Trophoblast cell (in vitro differentiated cells and primary cell): ENCODE measurements around the gene GHR.

ENCODE experiments used
- DNase-seq, 2 donors: peaks; one replicate each; pipeline ENCODE4 v3.0.0-alpha.2; 2016
- H2AFZ ChIP-seq: 2 replicates; pipeline ENCODE4 v1.6.1; 2013; ENCODE audit warnings: low read length, moderate library complexity, mild to moderate bottlenecking; ENCODE audit not compliant: insufficient read depth, poor library complexity
- H2AK5ac ChIP-seq: 2 replicates; pipeline ENCODE4 v1.6.1; 2013; ENCODE audit warnings: mild to moderate bottlenecking, low read length
- H2BK120ac ChIP-seq: 2 replicates; pipeline ENCODE4 v1.6.1; 2013; ENCODE audit warnings: low read length, mild to moderate bottlenecking, moderate library complexity; ENCODE audit not compliant: insufficient read depth, poor library complexity
- H2BK12ac ChIP-seq: 2 replicates; pipeline ENCODE4 v1.6.1; 2013; ENCODE audit warnings: mild to moderate bottlenecking, low read length, moderate library complexity
- H2BK5ac ChIP-seq: 2 replicates; pipeline ENCODE4 v1.6.1; 2013; ENCODE audit warnings: low read length, low read depth, moderate library complexity, mild to moderate bottlenecking; ENCODE audit not compliant: poor library complexity
- H3K14ac ChIP-seq: 2 replicates; pipeline ENCODE4 v1.6.1; 2013; ENCODE audit warnings: mild to moderate bottlenecking, low read length
- H3K18ac ChIP-seq: 2 replicates; pipeline ENCODE4 v1.6.1; 2013; ENCODE audit warnings: mild to moderate bottlenecking, low read length
- H3K23ac ChIP-seq: 2 replicates; pipeline ENCODE4 v1.6.1; 2013; ENCODE audit warnings: low read length
- H3K27ac ChIP-seq: 2 replicates; pipeline ENCODE4 v1.5.1; 2013; ENCODE audit warnings: low read depth, mild to moderate bottlenecking, inconsistent platforms, low read length, moderate library complexity
- H3K27me3 ChIP-seq: 2 replicates; pipeline ENCODE4 v1.6.1; 2013; ENCODE audit warnings: inconsistent platforms, mild to moderate bottlenecking, low read length, moderate library complexity; ENCODE audit not compliant: insufficient read depth
- H3K36me3 ChIP-seq, 2 experiments: 1 replicate in 1 of 2; 2 replicates in 1 of 2; pipeline ENCODE4 v1.6.1; 2013; ENCODE audit warnings: low read length in 2 of 2, mild to moderate bottlenecking in 2 of 2, moderate library complexity in 1 of 2; ENCODE audit not compliant: insufficient read depth in 2 of 2, control insufficient read depth in 1 of 2
- H3K4ac ChIP-seq: 2 replicates; pipeline ENCODE4 v1.6.1; 2013; ENCODE audit warnings: low read depth, mild to moderate bottlenecking, low read length, moderate library complexity
- H3K4me1 ChIP-seq, 2 experiments: 1 replicate in 1 of 2; 2 replicates in 1 of 2; pipeline ENCODE4 v1.6.1; 2013; ENCODE audit warnings: low read length in 2 of 2, mild to moderate bottlenecking in 2 of 2, moderate library complexity in 1 of 2; ENCODE audit not compliant: insufficient read depth in 2 of 2, control insufficient read depth in 1 of 2
- H3K4me2 ChIP-seq: 2 replicates; pipeline ENCODE4 v1.6.1; 2013; ENCODE audit warnings: inconsistent platforms, mild to moderate bottlenecking, low read length, moderate library complexity
- H3K4me3 ChIP-seq: 2 replicates; pipeline ENCODE4 v1.5.1; 2013; ENCODE audit warnings: mild to moderate bottlenecking, low read depth, low read length, inconsistent platforms
- H3K79me1 ChIP-seq: one replicate; pipeline ENCODE4 v1.6.1; 2013; ENCODE audit warnings: low read length
- H3K79me2 ChIP-seq: 2 replicates; pipeline ENCODE4 v1.6.1; 2013; ENCODE audit warnings: low read length, mild to moderate bottlenecking; ENCODE audit not compliant: control insufficient read depth, insufficient read depth, poor library complexity
- H3K9ac ChIP-seq: 2 replicates; pipeline ENCODE4 v1.6.1; 2013; ENCODE audit warnings: mild to moderate bottlenecking, low read length
- H3K9me3 ChIP-seq: 2 replicates; pipeline ENCODE4 v1.6.1; 2013; ENCODE audit warnings: low read depth, mild to moderate bottlenecking, control low read depth, inconsistent platforms, low read length; ENCODE audit not compliant: insufficient read depth
- H4K12ac ChIP-seq: 2 replicates; pipeline ENCODE4 v1.6.1; 2013; ENCODE audit warnings: low read depth, mild to moderate bottlenecking, low read length, moderate library complexity
- H4K8ac ChIP-seq: 2 replicates; pipeline ENCODE4 v1.6.1; 2013; ENCODE audit warnings: low read depth, mild to moderate bottlenecking, low read length, moderate library complexity
- H4K91ac ChIP-seq: one replicate; pipeline ENCODE4 v1.6.1; 2013; ENCODE audit warnings: low read depth, mild to moderate bottlenecking, low read length, moderate library complexity
- WGBS: extraction: QIAGEN DNeasy Blood & Tissue Kit; methylation state at CpG from one replicate; pipeline ENCODE4 v1.1.7; 2013; ENCODE audit warnings: missing lambda C conversion rate; ENCODE audit not compliant: insufficient read length, insufficient coverage; ENCODE audit errors: extremely low coverage; 5-methylcytosine and 5-hydroxymethylcytosine counted together

Gene GHR

GRCh38 chr5:42581845-42582244, 158.6 kb downstream of the GHR start:
- Histone ChIP-seq H2BK120ac (no peak overlapping the region), H3K14ac (no peak overlapping the region), H3K4me2 (no peak overlapping the region), H3K27me3 (no peaks in the 10 kb centered on the region), H3K18ac (no peak overlapping the region), H3K9me3 (peaks cover 8% of the 10 kb centered on the region), H2AFZ (no peak overlapping the region), H3K9ac (no peak overlapping the region), H3K36me3 (no peaks in the 10 kb centered on the region), H2BK5ac (no peak overlapping the region), H3K23ac (no peak overlapping the region), H4K12ac (no peak overlapping the region), H3K4me1 (no peaks in the 10 kb centered on the region), H2AK5ac (no peak overlapping the region), H3K79me2 (no peaks in the 10 kb centered on the region), H2BK12ac (no peak overlapping the region), H3K79me1 (no peaks in the 10 kb centered on the region), H4K8ac (no peak overlapping the region), H3K27ac (no peak overlapping the region), H4K91ac (no peak overlapping the region), H3K4ac (no peak overlapping the region), H3K4me3 (no peak overlapping the region)
- WGBS = no CpG with 5 or more reads among the region's 7 CpGs
- DNase-seq = no peak

- Histone ChIP-seq H3K36me3 (no peaks in the 10 kb centered on the region), H3K4ac (no peak overlapping the region), H2AFZ (no peak overlapping the region), H4K91ac (no peak overlapping the region), H2BK120ac (no peak overlapping the region), H3K79me2 (no peaks in the 10 kb centered on the region), H2AK5ac (no peak overlapping the region), H2BK12ac (no peak overlapping the region), H3K27ac (no peak overlapping the region), H3K14ac (no peak overlapping the region), H3K4me1 (no peaks in the 10 kb centered on the region), H3K9me3 (peaks cover 8% of the 10 kb centered on the region), H4K12ac (no peak overlapping the region), H3K9ac (peak overlapping the region; percentile 35), H3K18ac (no peak overlapping the region), H3K27me3 (no peaks in the 10 kb centered on the region), H3K79me1 (no peaks in the 10 kb centered on the region), H3K4me3 (no peak overlapping the region), H3K4me2 (no peak overlapping the region), H4K8ac (no peak overlapping the region), H3K23ac (no peak overlapping the region), H2BK5ac (no peak overlapping the region)
- no peak for DNase-seq
- WGBS = no CpG with 5 or more reads among the region's 13 CpGs
Observed at GRCh38 chr5:42582723-42583122, 159.5 kb downstream of the GHR start.

- no peak overlapping the region for H2BK5ac ChIP-seq
- H3K79me2 ChIP-seq = no peaks in the 10 kb centered on the region
- no peak overlapping the region for H2AFZ ChIP-seq
- no peaks in the 10 kb centered on the region for H3K36me3 ChIP-seq
- H3K4me2 ChIP-seq = no peak overlapping the region
- no peak overlapping the region for H3K14ac ChIP-seq
- no peak overlapping the region for H4K12ac ChIP-seq
- no peak overlapping the region for H3K27ac ChIP-seq
- H4K91ac ChIP-seq = no peak overlapping the region
- no peak overlapping the region for H3K9ac ChIP-seq
- H3K4me1 ChIP-seq = no peaks in the 10 kb centered on the region
- peak; percentile 55 to 82 for DNase-seq
- no peak overlapping the region for H3K18ac ChIP-seq
- H2BK120ac ChIP-seq = no peak overlapping the region
- no peak overlapping the region for H3K23ac ChIP-seq
- H4K8ac ChIP-seq = no peak overlapping the region
- no peak overlapping the region for H3K4ac ChIP-seq
- no peaks in the 10 kb centered on the region for H3K27me3 ChIP-seq
- H3K79me1 ChIP-seq = no peaks in the 10 kb centered on the region
- H2BK12ac ChIP-seq = no peak overlapping the region
- no peak overlapping the region for H2AK5ac ChIP-seq
- no CpG with 5 or more reads among the region's 4 CpGs for WGBS
- peaks cover 8% of the 10 kb centered on the region for H3K9me3 ChIP-seq
- no peak overlapping the region for H3K4me3 ChIP-seq
Observed at GRCh38 chr5:42583322-42583721, 160.1 kb downstream of the GHR start.

GRCh38 chr5:42586625-42587024, 163.4 kb downstream of the GHR start:
- DNase-seq = no peak
- H4K91ac ChIP-seq = no peak overlapping the region
- H2BK12ac ChIP-seq = no peak overlapping the region
- no peak overlapping the region for H4K12ac ChIP-seq
- H3K36me3 ChIP-seq = no peaks in the 10 kb centered on the region
- no peak overlapping the region for H3K4me2 ChIP-seq
- H2AFZ ChIP-seq = no peak overlapping the region
- no peak overlapping the region for H3K14ac ChIP-seq
- no peak overlapping the region for H3K4ac ChIP-seq
- no CpG with 5 or more reads among the region's 4 CpGs for WGBS
- H3K79me1 ChIP-seq = peaks cover 2% of the 10 kb centered on the region
- peaks cover 3 to 7% of the 10 kb centered on the region in 2 experiments for H3K4me1 ChIP-seq
- no peak overlapping the region for H2AK5ac ChIP-seq
- H3K27me3 ChIP-seq = no peaks in the 10 kb centered on the region
- H3K79me2 ChIP-seq = no peaks in the 10 kb centered on the region
- no peak overlapping the region for H3K4me3 ChIP-seq
- H3K9ac ChIP-seq = no peak overlapping the region
- no peak overlapping the region for H2BK120ac ChIP-seq
- H3K18ac ChIP-seq = no peak overlapping the region
- no peak overlapping the region for H3K27ac ChIP-seq
- H3K9me3 ChIP-seq = peaks cover 8% of the 10 kb centered on the region
- H3K23ac ChIP-seq = no peak overlapping the region
- H2BK5ac ChIP-seq = no peak overlapping the region
- no peak overlapping the region for H4K8ac ChIP-seq
